Endothelial cell of umbilical vein (primary cell): ENCODE results near the gene CAV2. TPM values are rescaled to one million over a fixed set of nuclear protein-coding genes. Genes with fewer than 3 reads are reported as not detected.
A peak's percentile ranks its signal among the peaks of the same experiment; 100 is the strongest.

Source experiments
- BruUV-seq: library from RNA; stranded (reverse); fragments of 400-500 nt; replicated peaks from 2 replicates; lab custom pipeline; 2021; lab: Mats Ljungman, UMichigan
- CTCF ChIA-PET: fragments of 300-600, 350-600 bp; sonication (Branson Sonifier 250); formaldehyde crosslinking; loops from one replicate; lab custom pipeline; 2021; ENCODE audit warnings: antibody characterized with exemption, inconsistent platforms; lab: Charles Lee
- POLR2A ChIA-PET: fragments of 300-600, 350-600 bp; sonication (Branson Sonifier 250); formaldehyde crosslinking; loops from one replicate; lab custom pipeline; 2021; ENCODE audit warnings: antibody characterized with exemption, inconsistent platforms; lab: Charles Lee
- DNase-seq: peaks from one replicate; pipeline ENCODE4 v3.0.0-alpha.2; 2011; ENCODE audit warnings: low read depth, low spot score
- FAIRE-seq: peaks from 2 replicates; lab custom pipeline; 2011; peaks lifted over from hg19 to GRCh38; lab: Jason Lieb, UNC
- H2AFZ ChIP-seq: 2 replicates; pipeline ENCODE4 v1.6.0; 2012; ENCODE audit warnings: low read depth, low read length, control low read depth, inconsistent platforms
- H3K27ac ChIP-seq: 2 replicates; pipeline ENCODE4 v1.5.1; 2011; ENCODE audit warnings: low read depth, mild to moderate bottlenecking, control low read depth, low read length, moderate library complexity; ENCODE audit not compliant: insufficient read depth
- H3K27me3 ChIP-seq, 2 experiments: 2 replicates each; pipeline versions ENCODE4 v1.6.0 to v1.6.1; 2011; ENCODE audit warnings: low read length in 2 of 2, mixed read lengths in 1 of 2; ENCODE audit not compliant: control insufficient read depth in 2 of 2, insufficient read depth in 2 of 2
- H3K36me3 ChIP-seq, 2 experiments: 2 replicates in 1 of 2; 3 replicates in 1 of 2; pipeline ENCODE4 v1.5.1; 2011; ENCODE audit warnings: low read length in 2 of 2, mild to moderate bottlenecking in 1 of 2, moderate library complexity in 1 of 2; ENCODE audit not compliant: control insufficient read depth in 2 of 2, insufficient read depth in 2 of 2; ENCODE audit errors: extremely low read depth in 1 of 2
- H3K4me1 ChIP-seq: 3 replicates; pipeline ENCODE4 v1.5.1; 2011; ENCODE audit warnings: mild to moderate bottlenecking, low read length; ENCODE audit not compliant: control insufficient read depth, insufficient read depth; ENCODE audit errors: extremely low read depth
- H3K4me2 ChIP-seq: 2 replicates; pipeline ENCODE4 v1.6.1; 2011; ENCODE audit warnings: low read length, control low read depth, mixed read lengths; ENCODE audit not compliant: insufficient read depth
- H3K4me3 ChIP-seq, 3 experiments: fragments of 200-600 bp in 1 of 3; sonication (generic), shearing (Covaris generic) in 1 of 3; replicated peaks in 1 of 3; 2 replicates each; pipeline ENCODE4 v1.5.1; 2011 to 2016; ENCODE audit warnings: control low read depth in 3 of 3, low read length in 3 of 3, mild to moderate bottlenecking in 2 of 3, inconsistent platforms in 1 of 3, low read depth in 1 of 3, moderate library complexity in 1 of 3; ENCODE audit not compliant: insufficient read depth in 1 of 3
- H3K79me2 ChIP-seq: 2 replicates; pipeline ENCODE4 v1.6.0; 2012; ENCODE audit warnings: low read length, inconsistent platforms; ENCODE audit not compliant: control insufficient read depth, insufficient read depth
- H3K9ac ChIP-seq: replicated peaks from 2 replicates; pipeline ENCODE3; 2011; ENCODE audit warnings: low read length, control low read depth; ENCODE audit not compliant: insufficient read depth; ENCODE audit errors: extremely low read depth
- H3K9me1 ChIP-seq: replicated peaks from 3 replicates; pipeline ENCODE4 v1.6.0; 2011; ENCODE audit warnings: mild to moderate bottlenecking, low read length; ENCODE audit not compliant: control insufficient read depth, insufficient read depth; ENCODE audit errors: extremely low read depth
- H3K9me3 ChIP-seq: replicated peaks from 2 replicates; pipeline ENCODE4 v1.5.1; 2012; ENCODE audit warnings: low read length, inconsistent platforms; ENCODE audit not compliant: control insufficient read depth, insufficient read depth
- H4K20me1 ChIP-seq: replicated peaks from 2 replicates; pipeline ENCODE3; 2011; ENCODE audit warnings: mild to moderate bottlenecking, low read length; ENCODE audit not compliant: control insufficient read depth, insufficient read depth; ENCODE audit errors: extremely low read depth
- FOS ChIP-seq: IDR thresholded peaks from 2 replicates; pipeline ENCODE4 v1.6.1; 2011; ENCODE audit warnings: mild to moderate bottlenecking, low read length, moderate library complexity, borderline replicate concordance; ENCODE audit not compliant: insufficient read depth
- GATA2 ChIP-seq: IDR thresholded peaks from 2 replicates; pipeline ENCODE4 v1.7.0; 2011; ENCODE audit warnings: low read depth, mild to moderate bottlenecking, moderate library complexity, mixed read lengths, low read length; ENCODE audit not compliant: insufficient read length, insufficient read depth
- JUN ChIP-seq: IDR thresholded peaks from 2 replicates; pipeline ENCODE4 v1.6.1; 2011; ENCODE audit warnings: borderline replicate concordance, low read depth; ENCODE audit not compliant: insufficient read length, insufficient read depth
- MYC ChIP-seq: IDR thresholded peaks from one replicate; pipeline ENCODE4 v1.6.1; 2011; ENCODE audit warnings: mild to moderate bottlenecking, low read depth, low read length
- POLR2A ChIP-seq: IDR thresholded peaks from 2 replicates; pipeline ENCODE4 v1.6.1; 2012; ENCODE audit warnings: low read depth, mild to moderate bottlenecking, control low read depth, low read length
- POLR2AphosphoS5 ChIP-seq: IDR thresholded peaks from 2 replicates; pipeline ENCODE4 v1.6.1; 2012; ENCODE audit warnings: low read depth, mild to moderate bottlenecking, control low read depth, low read length, moderate library complexity; ENCODE audit not compliant: insufficient read depth
- dilution Hi-C: fragments of 300-500 bp; cut with MboI; formaldehyde crosslinking; loops from one replicate; pipeline ENCODE4 v1.15.0; 2019; ENCODE audit warnings: low sequenced_read_pairs; ENCODE audit not compliant: extremely low pct_ligation_motif_present
- intact Hi-C: fragments of 100-400 bp; cut with micrococcal nuclease; formaldehyde crosslinking; loops from one replicate; pipeline ENCODE4 v1.10.0; 2022
- polyA plus RNA-seq, 4 experiments: library from polyadenylated mRNA; depleted of rRNA in 3 of 4; stranded (reverse) in 3 of 4; unstranded in 1 of 4; fragments of >200 nt; gene quantifications; 2 replicates each; pipeline versions ENCODE4 v1.2.1 to v1.2.3, GENCODE V29; 2011 to 2012; ENCODE audit warnings: missing spikeins in 1 of 4
- total RNA-seq: library from RNA; stranded (reverse); gene quantifications from 2 replicates; pipeline ENCODE4 v1.2.3, GENCODE V29; 2021
- TF ChIP-seq, protein P1 (sequence below): IDR thresholded peaks from 2 replicates; pipeline ENCODE4 v1.6.1; 2011; ENCODE audit not compliant: insufficient read depth, insufficient read length
- TF ChIP-seq, protein P2 (sequence below), 2 donors: IDR thresholded peaks; 1 replicate in 1 of 2; 2 replicates in 1 of 2; pipeline ENCODE4 v1.5.1; 2011; ENCODE audit warnings: low read length in 2 of 2, mild to moderate bottlenecking in 2 of 2, moderate library complexity in 2 of 2, control low read depth in 1 of 2, inconsistent platforms in 1 of 2, low read depth in 1 of 2; ENCODE audit not compliant: insufficient read depth in 1 of 2; ENCODE audit errors: extremely low read depth in 1 of 2

The CAV2 gene
- total and polyA plus RNA-seq, 2 donors (not counting 3 experiments of a cell fraction or from before 2014, with no cell fraction given): 179 to 327 TPM

DNA sequence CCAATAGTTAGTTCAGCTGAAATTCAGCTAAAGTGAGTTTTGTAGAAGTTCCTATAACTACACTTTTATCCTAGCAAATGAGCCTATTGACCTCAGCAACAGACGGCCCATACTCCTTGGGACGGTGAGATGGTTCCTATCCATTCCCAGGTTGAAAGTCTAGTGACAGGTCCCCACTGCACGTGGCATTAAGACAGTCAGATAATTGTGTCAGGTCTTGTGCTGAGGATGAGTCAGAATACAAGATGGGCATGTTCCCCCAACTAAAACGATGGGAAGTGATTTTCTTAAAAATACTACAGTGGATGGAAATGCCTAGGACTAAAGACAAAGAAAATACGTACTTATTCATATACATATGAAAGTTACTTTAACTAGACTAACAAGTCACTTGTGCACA, 27.4 kb downstream of the CAV2 start:
- Histone ChIP-seq H4K20me1 (peaks cover 9% of the 10 kb centered on the region), H3K9me1 (no peaks in the 10 kb centered on the region), H3K9me3 (no peaks in the 10 kb centered on the region), H3K27ac (peak overlapping the region; percentile 97), H2AFZ (no peak overlapping the region), H3K4me1 (peaks cover 67% of the 10 kb centered on the region), H3K36me3 (peaks cover 14 to 26% of the 10 kb centered on the region in 2 experiments), H3K9ac (peak overlapping the region; percentile 100), H3K4me3 (peak overlapping the region; percentile 74 to 98 (median 90)), H3K27me3 (no peaks in the 10 kb centered on the region), H3K79me2 (peaks cover 70% of the 10 kb centered on the region), H3K4me2 (peak overlapping the region; percentile 79)
- no TSS peak for BruUV-seq
- intact Hi-C loops (loop anchor here (1.0 to 10.0 kb wide), 5 partner anchors 62 to 282 kb away; partner anchors contain the start of gene MET), dilution Hi-C loops (no loop called here)
- ChIA-PET POLR2A (interaction anchor here (0.6 to 1.9 kb wide), 6 partner anchors 15 to 267 kb away, joined by 3 to 12 read pairs (median 4); no protein-coding TSS in a partner anchor), CTCF (interaction anchor here (0.7 to 5.1 kb wide), 25 partner anchors 9 to 347 kb away, joined by 3 to 64 read pairs (median 8); partner anchors contain the start of gene CAV2)
- no peak for TF ChIP-seq POLR2AphosphoS5
- no peak for FAIRE-seq
- peak; percentile 45 for DNase-seq

DNA sequence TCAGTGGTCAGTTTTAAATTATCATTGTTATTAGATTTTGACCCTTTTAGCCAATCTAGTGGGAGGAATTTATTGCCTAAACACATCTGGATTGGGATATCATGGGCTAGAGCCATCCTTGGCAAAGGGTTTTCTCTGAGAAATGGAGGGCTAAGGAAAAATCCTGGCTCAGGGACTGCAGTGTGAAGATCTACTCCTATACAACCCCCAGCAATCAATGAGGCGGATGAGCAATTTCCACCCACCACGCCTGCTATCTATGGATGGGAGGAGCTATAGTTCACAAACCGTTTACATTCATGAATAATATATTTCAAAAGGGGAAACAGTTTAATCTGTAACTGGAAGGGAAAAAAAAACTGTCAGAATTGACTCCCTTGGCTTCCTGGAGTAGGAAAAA, 28.0 kb downstream of the CAV2 start:
- peaks cover 14 to 31% of the 10 kb centered on the region in 2 experiments for H3K36me3 ChIP-seq
- no TSS peak for BruUV-seq
- no peak overlapping the region for H2AFZ ChIP-seq
- DNase-seq: peak; percentile 58
- intact Hi-C loops: loop anchor here (1.0 to 10.0 kb wide), 3 partner anchors 62 to 281 kb away; partner anchors contain the start of gene MET
- CTCF ChIA-PET: interaction anchor here (0.6 to 5.1 kb wide), 12 partner anchors 28 to 347 kb away, joined by 3 to 64 read pairs (median 8); partner anchors contain the start of gene CAV2
- TF ChIP-seq, protein P1, sequence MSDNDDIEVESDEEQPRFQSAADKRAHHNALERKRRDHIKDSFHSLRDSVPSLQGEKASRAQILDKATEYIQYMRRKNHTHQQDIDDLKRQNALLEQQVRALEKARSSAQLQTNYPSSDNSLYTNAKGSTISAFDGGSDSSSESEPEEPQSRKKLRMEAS: no peak
- TF ChIP-seq, protein P2, sequence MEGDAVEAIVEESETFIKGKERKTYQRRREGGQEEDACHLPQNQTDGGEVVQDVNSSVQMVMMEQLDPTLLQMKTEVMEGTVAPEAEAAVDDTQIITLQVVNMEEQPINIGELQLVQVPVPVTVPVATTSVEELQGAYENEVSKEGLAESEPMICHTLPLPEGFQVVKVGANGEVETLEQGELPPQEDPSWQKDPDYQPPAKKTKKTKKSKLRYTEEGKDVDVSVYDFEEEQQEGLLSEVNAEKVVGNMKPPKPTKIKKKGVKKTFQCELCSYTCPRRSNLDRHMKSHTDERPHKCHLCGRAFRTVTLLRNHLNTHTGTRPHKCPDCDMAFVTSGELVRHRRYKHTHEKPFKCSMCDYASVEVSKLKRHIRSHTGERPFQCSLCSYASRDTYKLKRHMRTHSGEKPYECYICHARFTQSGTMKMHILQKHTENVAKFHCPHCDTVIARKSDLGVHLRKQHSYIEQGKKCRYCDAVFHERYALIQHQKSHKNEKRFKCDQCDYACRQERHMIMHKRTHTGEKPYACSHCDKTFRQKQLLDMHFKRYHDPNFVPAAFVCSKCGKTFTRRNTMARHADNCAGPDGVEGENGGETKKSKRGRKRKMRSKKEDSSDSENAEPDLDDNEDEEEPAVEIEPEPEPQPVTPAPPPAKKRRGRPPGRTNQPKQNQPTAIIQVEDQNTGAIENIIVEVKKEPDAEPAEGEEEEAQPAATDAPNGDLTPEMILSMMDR (IDR thresholded peaks at IDR 0.05; ENCODE audit: extremely low read depth in 1 of 2, insufficient read depth in 1 of 2, low read depth in 1 of 2, low read length in 2 of 2): no peak
- TF ChIP-seq POLR2A (no peak), FOS (no peak), GATA2 (no peak), JUN (no peak), MYC (no peak), POLR2AphosphoS5 (no peak)
- H3K4me3 ChIP-seq: peak overlapping the region; percentile 74 to 98 (median 90)
- H3K4me1 ChIP-seq: peaks cover 64% of the 10 kb centered on the region
- POLR2A ChIA-PET: interaction anchor here (1.0 to 1.6 kb wide), 3 partner anchors 16 to 173 kb away, joined by 3 to 5 read pairs (median 3); no protein-coding TSS in a partner anchor
- dilution Hi-C loops: no loop called here
- peak; percentile 4 for FAIRE-seq
- H3K27me3 ChIP-seq: no peaks in the 10 kb centered on the region
- no peaks in the 10 kb centered on the region for H3K9me3 ChIP-seq
- peak overlapping the region; percentile 79 for H3K4me2 ChIP-seq
- H3K79me2 ChIP-seq: peaks cover 76% of the 10 kb centered on the region
- H3K9me1 ChIP-seq: no peaks in the 10 kb centered on the region
- peak overlapping the region; percentile 100 for H3K9ac ChIP-seq
- H4K20me1 ChIP-seq: peaks cover 9% of the 10 kb centered on the region
- peak overlapping the region; percentile 97 for H3K27ac ChIP-seq
